SU-DHL-6 (cell line): ENCODE measurements around the gene SKA2.

Experiments used
- EZH2phosphoT487 ChIP-seq: fragments of 200-600 bp; sonication (generic), shearing (Covaris generic); conservative IDR thresholded peaks from 2 replicates; pipeline ENCODE4 v1.6.1; 2018; ENCODE audit warnings: mild to moderate bottlenecking, antibody characterized with exemption, low read length, moderate library complexity, mixed read lengths
- TF ChIP-seq, protein P1 (sequence below): fragments of 200-600 bp; sonication (generic); IDR thresholded peaks from one replicate; pipeline ENCODE4 v1.5.1; 2017; ENCODE audit warnings: antibody characterized with exemption, mild to moderate bottlenecking, low read length, moderate library complexity; ENCODE audit not compliant: insufficient read depth, poor library complexity, severe bottlenecking

DNA sequence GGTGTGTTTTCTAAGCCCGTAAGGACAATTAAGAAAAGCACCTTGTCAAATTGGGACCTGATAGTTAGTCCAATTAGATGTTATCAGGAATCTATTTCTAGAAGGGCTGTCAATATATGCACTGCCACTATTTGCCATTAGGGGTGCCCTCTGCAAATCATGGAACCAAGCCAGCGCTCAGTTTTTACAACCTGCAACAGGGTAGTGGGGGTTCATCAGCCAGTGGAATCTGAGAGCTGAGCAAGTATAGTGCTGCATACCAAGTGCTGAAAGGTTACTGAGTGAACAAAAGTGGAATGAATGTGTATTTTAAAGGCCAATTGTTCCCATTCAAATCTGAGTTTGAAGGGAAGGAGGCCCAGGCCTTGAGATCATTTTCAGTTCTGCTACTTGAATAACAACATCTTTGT is 11.0 kb upstream of the SKA2 start:
- TF ChIP-seq, protein P1, sequence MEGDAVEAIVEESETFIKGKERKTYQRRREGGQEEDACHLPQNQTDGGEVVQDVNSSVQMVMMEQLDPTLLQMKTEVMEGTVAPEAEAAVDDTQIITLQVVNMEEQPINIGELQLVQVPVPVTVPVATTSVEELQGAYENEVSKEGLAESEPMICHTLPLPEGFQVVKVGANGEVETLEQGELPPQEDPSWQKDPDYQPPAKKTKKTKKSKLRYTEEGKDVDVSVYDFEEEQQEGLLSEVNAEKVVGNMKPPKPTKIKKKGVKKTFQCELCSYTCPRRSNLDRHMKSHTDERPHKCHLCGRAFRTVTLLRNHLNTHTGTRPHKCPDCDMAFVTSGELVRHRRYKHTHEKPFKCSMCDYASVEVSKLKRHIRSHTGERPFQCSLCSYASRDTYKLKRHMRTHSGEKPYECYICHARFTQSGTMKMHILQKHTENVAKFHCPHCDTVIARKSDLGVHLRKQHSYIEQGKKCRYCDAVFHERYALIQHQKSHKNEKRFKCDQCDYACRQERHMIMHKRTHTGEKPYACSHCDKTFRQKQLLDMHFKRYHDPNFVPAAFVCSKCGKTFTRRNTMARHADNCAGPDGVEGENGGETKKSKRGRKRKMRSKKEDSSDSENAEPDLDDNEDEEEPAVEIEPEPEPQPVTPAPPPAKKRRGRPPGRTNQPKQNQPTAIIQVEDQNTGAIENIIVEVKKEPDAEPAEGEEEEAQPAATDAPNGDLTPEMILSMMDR, result peak; percentile 47
- no peak for TF ChIP-seq EZH2phosphoT487
